ENCODE measurements around the gene TRIM25.
"Not testable (repeated sequence)": the region's sequence is repeated elsewhere in the genome, so short reads cannot be mapped to it uniquely, and the experiment has no call there.

DNA sequence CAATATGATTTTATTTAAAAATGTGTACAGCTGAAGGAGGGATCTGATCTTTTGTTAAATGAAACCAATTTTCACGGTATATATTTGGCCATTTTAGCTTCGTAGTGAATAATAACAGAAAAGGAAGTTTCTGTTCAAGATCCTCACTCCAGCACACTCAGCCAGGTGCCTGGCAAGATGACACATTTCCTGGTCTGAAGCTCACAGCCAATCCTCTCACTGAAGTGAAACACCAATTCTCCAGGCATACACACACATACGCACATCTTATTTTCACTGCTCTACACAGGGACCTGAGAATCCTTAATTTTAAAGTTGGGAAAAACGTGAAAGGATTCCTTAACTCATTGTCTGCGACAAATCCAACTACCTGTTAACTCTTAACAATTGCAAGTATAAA lies 24.4 kb upstream of the TRIM25 start:
- TF ChIP-seq POLR2A (IDR thresholded peaks at IDR 0.05), result not testable (repeated sequence)
- TF ChIP-seq, protein P1, sequence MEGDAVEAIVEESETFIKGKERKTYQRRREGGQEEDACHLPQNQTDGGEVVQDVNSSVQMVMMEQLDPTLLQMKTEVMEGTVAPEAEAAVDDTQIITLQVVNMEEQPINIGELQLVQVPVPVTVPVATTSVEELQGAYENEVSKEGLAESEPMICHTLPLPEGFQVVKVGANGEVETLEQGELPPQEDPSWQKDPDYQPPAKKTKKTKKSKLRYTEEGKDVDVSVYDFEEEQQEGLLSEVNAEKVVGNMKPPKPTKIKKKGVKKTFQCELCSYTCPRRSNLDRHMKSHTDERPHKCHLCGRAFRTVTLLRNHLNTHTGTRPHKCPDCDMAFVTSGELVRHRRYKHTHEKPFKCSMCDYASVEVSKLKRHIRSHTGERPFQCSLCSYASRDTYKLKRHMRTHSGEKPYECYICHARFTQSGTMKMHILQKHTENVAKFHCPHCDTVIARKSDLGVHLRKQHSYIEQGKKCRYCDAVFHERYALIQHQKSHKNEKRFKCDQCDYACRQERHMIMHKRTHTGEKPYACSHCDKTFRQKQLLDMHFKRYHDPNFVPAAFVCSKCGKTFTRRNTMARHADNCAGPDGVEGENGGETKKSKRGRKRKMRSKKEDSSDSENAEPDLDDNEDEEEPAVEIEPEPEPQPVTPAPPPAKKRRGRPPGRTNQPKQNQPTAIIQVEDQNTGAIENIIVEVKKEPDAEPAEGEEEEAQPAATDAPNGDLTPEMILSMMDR (IDR thresholded peaks at IDR 0.05), result not testable (repeated sequence)
